Activated naive CD4-positive, alpha-beta T cell treated with anti-CD3 and anti-CD28 coated beads, Interleukin-2, amount 50 U/mL, for 16 hours (primary cell): ENCODE results near the gene CDC42EP2.
"Not testable (repeated sequence)": the region's sequence is repeated elsewhere in the genome, so short reads cannot be mapped to it uniquely, and the experiment has no call there.

ENCODE experiments used
- DNase-seq: peaks from one replicate; pipeline ENCODE4 v3.0.0-alpha.2; 2020

The CDC42EP2 gene

GRCh38 chr11:65321828-65322485, 7.3 kb downstream of the CDC42EP2 start:
- no peak for DNase-seq

DNA sequence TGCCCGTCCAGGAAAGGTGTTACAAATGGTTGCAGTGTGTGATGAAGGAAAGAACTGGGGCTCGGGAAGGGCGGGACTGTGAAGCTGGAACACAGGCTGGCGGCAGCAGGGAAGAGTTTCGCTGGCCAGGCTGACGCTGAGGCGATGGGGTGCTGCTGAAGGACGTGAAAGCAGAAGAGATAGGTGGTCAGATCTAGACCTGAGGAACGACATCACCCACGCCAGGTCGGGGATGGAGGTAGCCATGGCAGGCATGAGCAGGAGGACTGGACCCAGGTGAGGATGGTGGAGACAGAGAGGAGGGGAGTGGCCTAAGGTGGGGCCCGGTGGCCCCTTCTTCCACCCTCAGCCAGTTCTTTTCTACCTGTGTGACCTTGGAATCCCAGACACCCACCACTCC, 9.1 kb downstream of the CDC42EP2 start:
- DNase-seq: no peak

DNA sequence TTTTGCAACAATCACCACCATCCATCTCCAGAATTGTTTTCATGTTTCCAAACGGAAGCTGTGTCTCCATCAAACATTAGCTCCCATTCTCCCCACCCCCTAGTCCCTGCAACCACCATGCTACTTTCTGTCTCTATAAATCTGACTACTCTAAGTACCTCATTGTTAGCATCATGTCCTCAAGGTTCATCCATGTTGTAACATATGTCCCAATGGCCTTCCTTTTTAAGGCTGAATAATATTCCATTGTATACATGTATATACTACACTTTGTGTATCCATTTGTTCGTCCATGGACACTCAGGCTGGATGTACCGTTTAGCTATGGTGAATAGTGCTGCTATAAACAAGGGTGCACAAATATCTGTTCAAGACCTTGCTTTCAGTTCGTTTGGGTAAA, 10.8 kb downstream of the CDC42EP2 start:
- no peak for DNase-seq

DNA sequence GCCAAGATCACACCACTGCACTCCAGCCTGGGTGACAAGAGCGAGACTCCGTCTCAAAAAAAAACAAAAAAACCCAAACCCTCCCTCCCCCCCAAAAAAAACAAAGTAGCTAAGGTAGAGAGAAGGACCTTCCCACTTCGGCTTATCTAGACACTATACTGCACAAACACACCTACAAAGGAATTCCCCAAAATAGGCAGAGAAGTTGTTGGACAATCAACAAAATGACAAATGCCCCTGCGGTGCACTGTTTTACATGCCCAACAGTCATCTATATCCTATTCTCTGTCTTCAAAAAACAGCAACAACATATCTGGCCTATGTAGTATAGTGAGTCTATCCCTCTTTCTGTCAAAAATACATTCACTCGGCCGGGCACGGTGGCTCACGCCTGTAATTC, 12.4 kb downstream of the CDC42EP2 start:
- no peak for DNase-seq

DNA sequence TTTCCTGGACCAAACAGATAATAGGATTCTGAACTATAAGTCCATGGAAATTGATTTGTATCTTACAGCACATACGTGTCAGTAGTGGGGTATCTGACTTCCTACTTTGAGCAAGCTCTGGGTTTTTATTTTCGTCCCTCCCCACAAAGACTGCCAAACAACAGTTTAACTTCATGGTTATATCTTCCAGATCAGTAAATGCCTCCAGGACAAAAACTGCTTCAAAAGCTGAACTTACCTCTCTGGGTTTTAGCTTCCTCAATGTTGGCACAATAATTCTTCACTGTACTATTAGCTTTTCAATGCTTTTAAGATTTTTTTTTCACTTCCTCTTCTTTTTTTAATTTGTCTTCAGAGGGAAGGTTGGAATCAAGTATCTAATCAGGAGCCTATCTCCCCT, 14.8 kb downstream of the CDC42EP2 start:
- no peak for DNase-seq

- peak; percentile 82 for DNase-seq
Observed at GRCh38 chr11:65329944-65330403, 15.3 kb downstream of the CDC42EP2 start.

- DNase-seq: no peak
Observed at GRCh38 chr11:65330544-65330943, 15.9 kb downstream of the CDC42EP2 start.

- DNase-seq: not testable (repeated sequence)
Observed at GRCh38 chr11:65332591-65332990, 17.9 kb downstream of the CDC42EP2 start.

DNA sequence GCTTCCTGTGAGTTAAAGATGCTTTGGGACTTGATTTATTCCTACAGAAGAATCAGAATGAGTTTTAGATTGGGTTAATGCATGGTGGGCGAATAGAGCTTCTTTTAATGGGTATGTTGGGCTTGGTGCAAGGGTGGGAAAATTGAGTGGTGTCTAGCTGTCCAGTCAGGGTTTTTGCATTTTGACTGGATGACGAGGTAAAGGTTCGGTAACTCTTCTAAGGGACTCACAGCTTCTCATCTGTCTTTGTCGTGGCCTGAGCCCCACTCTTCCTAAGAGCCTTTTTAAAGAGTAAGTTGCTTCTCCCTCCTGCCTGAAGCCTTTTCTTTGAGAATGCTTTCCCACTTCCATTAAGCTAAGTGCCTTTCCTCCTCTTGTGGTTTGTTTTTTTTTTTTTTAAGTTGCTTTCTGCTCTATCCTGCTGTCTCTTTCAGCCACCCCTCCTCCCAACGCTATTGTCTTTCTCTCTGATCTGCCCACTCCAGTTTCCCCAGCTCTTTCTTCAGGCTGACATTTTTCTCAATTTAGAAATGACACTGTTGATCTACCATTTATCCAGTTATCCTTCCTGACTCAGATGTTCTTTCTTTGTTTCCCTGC, 20.1 kb downstream of the CDC42EP2 start:
- no peak for DNase-seq

DNA sequence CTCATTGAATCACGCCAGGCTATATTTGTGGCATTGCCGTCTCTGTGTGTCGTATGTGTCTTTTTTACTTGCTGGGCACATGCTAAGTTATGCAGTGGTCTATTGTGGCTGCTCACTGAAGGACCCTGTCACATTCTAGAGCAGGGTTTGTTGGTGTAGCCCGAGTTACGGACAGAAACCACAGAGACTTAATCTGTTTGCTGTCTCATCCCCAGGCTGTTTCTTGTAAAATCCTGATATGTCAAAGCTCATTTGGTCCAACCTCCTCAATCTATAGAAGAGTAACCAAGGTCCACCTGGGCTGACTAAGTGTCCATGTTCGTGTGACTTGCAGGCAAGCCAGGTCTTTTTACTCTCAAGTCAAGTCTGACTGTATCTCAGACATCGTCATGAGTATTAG, 24.0 kb downstream of the CDC42EP2 start:
- no peak for DNase-seq

- no peak for DNase-seq
Observed at GRCh38 chr11:65340226-65340625, 25.6 kb downstream of the CDC42EP2 start.

GRCh38 chr11:65341856-65342255, 27.2 kb downstream of the CDC42EP2 start:
- DNase-seq: no peak

GRCh38 chr11:65351511-65351910, 36.8 kb downstream of the CDC42EP2 start:
- DNase-seq: no peak

DNA sequence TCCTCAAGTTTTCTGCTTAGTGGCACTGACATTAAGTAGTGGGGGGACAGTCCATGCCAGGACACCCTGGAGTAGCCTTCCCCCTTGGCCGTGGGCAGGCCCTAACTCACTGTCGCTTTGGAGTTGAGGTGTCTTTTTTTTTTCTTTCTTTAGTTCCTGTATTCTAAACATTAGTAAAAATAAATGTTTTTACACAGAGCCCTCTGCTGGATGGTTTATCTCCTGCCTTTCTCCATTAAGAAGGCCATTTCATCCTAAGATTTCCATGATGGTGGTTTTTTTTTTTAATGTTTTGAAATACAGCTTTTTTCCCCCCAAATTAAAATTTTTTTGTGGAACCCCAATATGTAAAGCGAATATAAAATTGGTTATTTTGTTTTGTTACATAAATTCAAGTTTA, 38.1 kb downstream of the CDC42EP2 start:
- no peak for DNase-seq

GRCh38 chr11:65353376-65353775, 38.7 kb downstream of the CDC42EP2 start:
- no peak for DNase-seq

GRCh38 chr11:65353900-65354264, 39.2 kb downstream of the CDC42EP2 start:
- DNase-seq: no peak

DNA sequence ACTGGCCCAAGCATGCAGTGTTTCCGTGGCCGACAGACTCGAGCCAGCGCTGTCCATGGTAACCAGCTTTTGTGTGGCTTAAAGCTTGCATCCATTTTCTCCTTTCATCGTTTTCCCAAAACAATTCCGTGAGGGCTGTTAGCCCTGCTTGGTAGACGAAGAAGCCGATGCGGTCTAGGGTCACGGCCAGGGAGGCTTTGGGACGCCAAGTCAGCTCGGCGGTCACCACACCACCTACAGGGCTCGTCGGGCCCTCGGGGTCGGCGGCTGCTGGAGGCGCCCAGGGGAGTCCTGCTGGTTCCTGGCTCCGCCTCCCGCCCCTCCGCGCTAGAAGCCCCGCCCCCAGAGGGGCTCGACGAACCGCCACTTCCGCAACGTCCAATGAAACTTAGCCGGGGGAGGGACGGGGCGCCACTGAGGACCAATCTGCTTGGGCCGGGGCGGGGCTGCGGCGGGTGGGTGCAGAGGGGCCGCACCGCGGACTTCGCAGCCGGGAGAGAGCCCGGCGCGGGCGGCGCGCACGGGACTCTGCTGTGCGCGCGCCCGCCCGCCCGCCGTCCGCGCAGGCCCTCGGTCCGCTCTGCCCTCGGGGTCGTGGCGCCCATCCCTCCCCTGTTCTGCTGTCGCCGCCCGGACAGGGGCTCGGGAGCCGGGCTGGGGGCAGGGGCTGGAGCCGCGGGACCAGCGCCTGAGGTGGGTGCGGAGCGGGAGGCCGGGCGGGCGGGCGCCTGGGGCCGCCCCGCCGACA, 39.8 kb downstream of the CDC42EP2 start, which contains the start of gene TIGD3:
Gene TIGD3 (plus strand): TSS at position 487 of the 748 bp plus-strand sequence. CDS start 1,058 bp downstream, outside the sequence.
- DNase-seq: peak; percentile 97

- peak; percentile 70 for DNase-seq
Observed at GRCh38 chr11:65355013-65355775, 40.5 kb downstream of the CDC42EP2 start.

DNA sequence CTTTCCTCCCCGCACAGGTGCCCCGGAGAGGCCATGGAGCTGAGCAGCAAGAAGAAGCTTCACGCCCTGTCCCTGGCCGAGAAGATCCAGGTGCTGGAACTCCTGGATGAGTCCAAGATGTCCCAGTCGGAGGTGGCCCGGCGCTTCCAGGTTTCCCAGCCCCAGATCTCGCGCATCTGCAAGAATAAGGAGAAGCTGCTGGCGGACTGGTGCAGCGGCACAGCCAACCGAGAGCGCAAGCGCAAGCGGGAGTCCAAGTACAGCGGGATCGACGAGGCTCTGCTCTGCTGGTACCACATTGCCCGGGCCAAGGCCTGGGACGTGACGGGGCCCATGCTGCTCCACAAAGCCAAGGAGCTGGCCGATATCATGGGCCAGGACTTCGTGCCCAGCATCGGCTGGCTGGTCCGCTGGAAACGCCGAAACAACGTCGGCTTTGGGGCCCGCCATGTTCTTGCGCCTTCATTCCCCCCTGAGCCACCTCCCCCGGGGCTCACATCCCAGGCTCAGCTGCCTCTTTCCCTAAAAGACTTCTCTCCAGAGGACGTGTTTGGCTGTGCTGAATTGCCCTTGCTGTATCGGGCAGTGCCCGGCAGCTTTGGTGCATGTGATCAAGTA, 41.2 kb downstream of the CDC42EP2 start:
- DNase-seq: no peak

GRCh38 chr11:65356394-65356972, 41.8 kb downstream of the CDC42EP2 start:
- DNase-seq: no peak

DNA sequence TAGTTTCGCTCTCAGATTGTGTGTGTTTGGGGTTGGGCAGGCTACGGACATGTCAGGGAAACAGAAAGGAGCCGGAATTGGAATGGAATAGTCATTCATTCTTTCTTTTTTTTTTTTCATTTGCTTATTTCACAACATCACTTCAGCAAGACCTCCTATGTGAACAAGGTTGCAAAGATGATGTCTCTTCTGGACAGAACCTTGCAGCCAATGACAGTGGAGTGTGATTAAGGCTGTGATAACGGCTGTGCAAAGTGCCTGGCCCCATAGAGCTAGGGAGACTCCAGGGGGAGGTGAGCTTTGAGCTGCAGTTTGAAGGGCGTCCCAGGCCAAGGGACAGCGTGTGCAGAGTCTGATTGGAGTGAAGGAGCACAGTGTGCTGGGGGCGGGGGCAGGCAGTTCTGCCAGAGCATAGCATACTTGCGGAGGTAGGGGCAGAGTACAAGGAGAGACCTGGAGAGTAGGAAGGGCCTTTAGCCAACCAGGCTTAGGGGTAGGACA, 43.2 kb downstream of the CDC42EP2 start:
- DNase-seq: no peak

GRCh38 chr11:65362320-65362931, 47.8 kb downstream of the CDC42EP2 start:
- no peak for DNase-seq
